ENCODE results near the gene DIS3L2.
A peak's percentile ranks its signal among the peaks of the same experiment; 100 is the strongest.

The DIS3L2 gene

GRCh38 chr2:232264081-232264480 lies 302.6 kb downstream of the DIS3L2 start:
- no peak for DNase-seq (ENCODE audit: low spot score)

- no peak for DNase-seq (ENCODE audit: low spot score)
Measured at GRCh38 chr2:232265329-232265728, 303.8 kb downstream of the DIS3L2 start.

GRCh38 chr2:232268636-232269165 lies 307.2 kb downstream of the DIS3L2 start:
- no peak for DNase-seq (ENCODE audit: low spot score)

- DNase-seq (ENCODE audit: low spot score): no peak
Measured at GRCh38 chr2:232269867-232270266, 308.4 kb downstream of the DIS3L2 start.

GRCh38 chr2:232273903-232274643 lies 312.6 kb downstream of the DIS3L2 start:
- DNase-seq (ENCODE audit: low spot score): no peak

GRCh38 chr2:232275670-232276069 lies 314.2 kb downstream of the DIS3L2 start:
- no peak for DNase-seq (ENCODE audit: low spot score)

GRCh38 chr2:232276084-232276732 lies 314.7 kb downstream of the DIS3L2 start:
- DNase-seq (ENCODE audit: low spot score): no peak

GRCh38 chr2:232276733-232277313 lies 315.3 kb downstream of the DIS3L2 start:
- no peak for DNase-seq (ENCODE audit: low spot score)

GRCh38 chr2:232278534-232278933 lies 317.0 kb downstream of the DIS3L2 start:
- no peak for DNase-seq (ENCODE audit: low spot score)

GRCh38 chr2:232280341-232280740 lies 318.8 kb downstream of the DIS3L2 start:
- DNase-seq (ENCODE audit: low spot score): no peak

- DNase-seq (ENCODE audit: low spot score): no peak
Measured at GRCh38 chr2:232281858-232282507, 320.5 kb downstream of the DIS3L2 start.

GRCh38 chr2:232282508-232283055 lies 321.1 kb downstream of the DIS3L2 start:
- no peak for DNase-seq (ENCODE audit: low spot score)

- no peak for DNase-seq (ENCODE audit: low spot score)
Measured at GRCh38 chr2:232286001-232286868, 324.7 kb downstream of the DIS3L2 start.

GRCh38 chr2:232287316-232287715 lies 325.8 kb downstream of the DIS3L2 start:
- DNase-seq (ENCODE audit: low spot score): no peak

- no peak for DNase-seq (ENCODE audit: low spot score)
Measured at GRCh38 chr2:232288489-232289030, 327.0 kb downstream of the DIS3L2 start.

GRCh38 chr2:232290668-232291067 lies 329.2 kb downstream of the DIS3L2 start:
- DNase-seq (ENCODE audit: low spot score): no peak

GRCh38 chr2:232291343-232291742 lies 329.8 kb downstream of the DIS3L2 start:
- no peak for DNase-seq (ENCODE audit: low spot score)

- DNase-seq (ENCODE audit: low spot score): peak; percentile 47
Measured at GRCh38 chr2:232292395-232293154, 331.1 kb downstream of the DIS3L2 start.

- no peak for DNase-seq (ENCODE audit: low spot score)
Measured at GRCh38 chr2:232293191-232293590, 331.7 kb downstream of the DIS3L2 start.

- no peak for DNase-seq (ENCODE audit: low spot score)
Measured at GRCh38 chr2:232295971-232296370, 334.5 kb downstream of the DIS3L2 start.
